HepG2 (cell line): ENCODE data around the gene SMC6. TPM values are rescaled to one million over a fixed set of nuclear protein-coding genes. Genes with fewer than 3 reads are reported as not detected.

Experiments used
- ATAC-seq: fragments of 200-7000 bp; cut with Tn5 transposase; 3 replicates; pipeline ENCODE4 v1.9.1; 2020; ENCODE audit warnings: mild to moderate bottlenecking, moderate library complexity
- BruUV-seq: library from RNA; stranded (reverse); fragments of 400-500 nt; replicated peaks from 2 replicates; lab custom pipeline; 2021; lab: Mats Ljungman, UMichigan
- CTCF ChIA-PET: fragments of 300-600 bp; formaldehyde crosslinking; extraction: SDS; loops from one replicate; lab custom pipeline; 2021; ENCODE audit warnings: low total read pairs, inconsistent platforms, low intra/inter-chr PET ratio; lab: Yijun Ruan, JAX
- POLR2A ChIA-PET: fragments of 350-600 bp; sonication (Branson Sonifier 250); formaldehyde crosslinking; loops from one replicate; lab custom pipeline; 2020; ENCODE audit warnings: antibody characterized with exemption, inconsistent platforms; lab: Yijun Ruan, JAX
- DNase-seq: peaks from one replicate; pipeline ENCODE4 v3.0.0-alpha.2; 2015; ENCODE audit warnings: low spot score
- FAIRE-seq: peaks from 3 replicates; lab custom pipeline; 2011; peaks lifted over from hg19 to GRCh38; lab: Jason Lieb, UNC
- H2AFZ ChIP-seq: one replicate; pipeline ENCODE4 v1.6.1; 2011; ENCODE audit warnings: low read length, inconsistent platforms
- H3K27ac ChIP-seq: fragments of 300-600 bp; 3 replicates; pipeline ENCODE4 v1.8.0; 2011; ENCODE audit warnings: mixed run types, mild to moderate bottlenecking, mixed read lengths, low read length, inconsistent platforms; ENCODE audit not compliant: insufficient read depth; ENCODE audit errors: extremely low read length
- H3K27me3 ChIP-seq, 2 experiments: fragments of 200-600 bp in 1 of 2; 2 replicates in 1 of 2; 3 replicates in 1 of 2; pipeline versions ENCODE4 v1.6.0 to v1.8.0; 2011; ENCODE audit warnings: low read length in 2 of 2, mild to moderate bottlenecking in 2 of 2, moderate library complexity in 2 of 2, inconsistent platforms in 1 of 2; ENCODE audit not compliant: insufficient read depth in 2 of 2, control insufficient read depth in 1 of 2
- H3K36me3 ChIP-seq, 2 experiments: fragments of 200-600 bp in 1 of 2; replicated peaks in 1 of 2; 2 replicates in 1 of 2; 3 replicates in 1 of 2; pipeline versions ENCODE4 v1.5.1 to v1.8.0; 2011; ENCODE audit warnings: low read length in 2 of 2, inconsistent platforms in 1 of 2; ENCODE audit not compliant: insufficient read depth in 2 of 2, control insufficient read depth in 1 of 2
- H3K4me1 ChIP-seq: 2 replicates; pipeline ENCODE4 v1.5.1; 2012; ENCODE audit warnings: low read length, inconsistent platforms; ENCODE audit not compliant: insufficient read depth
- H3K4me2 ChIP-seq: 2 replicates; pipeline ENCODE4 v1.6.0; 2011; ENCODE audit warnings: low read depth, low read length, inconsistent platforms
- H3K4me3 ChIP-seq, 3 experiments: fragments of 200-600 bp in 1 of 3; sonication (generic), shearing (Covaris generic) in 1 of 3; replicated peaks in 1 of 3; 2 replicates each; pipeline ENCODE4 v1.5.1; 2011 to 2016; ENCODE audit warnings: low read length in 3 of 3, inconsistent platforms in 2 of 3, low read depth in 2 of 3, mild to moderate bottlenecking in 2 of 3, control low read depth in 1 of 3, mixed read lengths in 1 of 3; ENCODE audit not compliant: insufficient read depth in 1 of 3
- H3K79me2 ChIP-seq: one replicate; pipeline ENCODE4 v1.6.1; 2011; ENCODE audit warnings: low read length, inconsistent platforms; ENCODE audit not compliant: insufficient read depth
- H3K9ac ChIP-seq: 2 replicates; pipeline ENCODE4 v1.6.0; 2011; ENCODE audit warnings: mild to moderate bottlenecking, low read depth, low read length, inconsistent platforms; ENCODE audit not compliant: insufficient read depth
- H3K9me3 ChIP-seq: 2 replicates; pipeline ENCODE4 v1.5.1; 2012; ENCODE audit warnings: mild to moderate bottlenecking, low read length
- H4K20me1 ChIP-seq: 2 replicates; pipeline ENCODE4 v1.6.0; 2011; ENCODE audit warnings: inconsistent platforms, mild to moderate bottlenecking, low read length, moderate library complexity; ENCODE audit not compliant: insufficient read depth
- BORCS8-MEF2B ChIP-seq: sonication (generic); formaldehyde crosslinking; IDR thresholded peaks from 2 replicates; pipeline ENCODE4 v1.8.0; 2022; ENCODE audit warnings: mild to moderate bottlenecking, missing genetic modification reagents
- CC2D1A ChIP-seq: sonication (generic); formaldehyde crosslinking; IDR thresholded peaks from 2 replicates; pipeline ENCODE4 v1.8.1; 2023; ENCODE audit warnings: mild to moderate bottlenecking, missing genetic modification reagents
- EHMT2 ChIP-seq: fragments of 200-600 bp; sonication (generic); IDR thresholded peaks from 2 replicates; pipeline ENCODE4 v1.7.0; 2017; ENCODE audit warnings: antibody characterized with exemption, low read depth, low read length, borderline replicate concordance
- FOSL2 ChIP-seq: sonication (generic); formaldehyde crosslinking; IDR thresholded peaks from 2 replicates; pipeline ENCODE4 v1.4.0; 2020; ENCODE audit warnings: missing genetic modification reagents
- KLF12 ChIP-seq: sonication (generic); formaldehyde crosslinking; IDR thresholded peaks from 2 replicates; pipeline ENCODE4 v1.4.0; 2020; ENCODE audit warnings: missing genetic modification reagents, borderline replicate concordance
- TFE3 ChIP-seq: IDR thresholded peaks from 2 replicates; pipeline ENCODE4 v1.6.1; 2016
- THAP7 ChIP-seq: sonication (generic); formaldehyde crosslinking; IDR thresholded peaks from 2 replicates; pipeline ENCODE4 v1.8.1; 2023; ENCODE audit warnings: mild to moderate bottlenecking, missing genetic modification reagents
- YY1 ChIP-seq: IDR thresholded peaks from 2 replicates; pipeline ENCODE4 v1.6.1; 2011; ENCODE audit warnings: low read length, low read depth, moderate library complexity, mild to moderate bottlenecking; ENCODE audit not compliant: insufficient read depth, insufficient replicate concordance
- WGBS: methylation state at CpG from one replicate; pipeline ENCODE4 v1.1.6; 2017; ENCODE audit warnings: low lambda C conversion rate; 5-methylcytosine and 5-hydroxymethylcytosine counted together
- in situ Hi-C: cut with HindIII; loops from 2 replicates; pipeline ENCODE4 v1.10.0; 2017; ENCODE audit warnings: low pct_unique_long_range_greater_than_20kb; ENCODE audit not compliant: extremely low pct_ligation_motif_present
- intact Hi-C: fragments of 100-400 bp; cut with micrococcal nuclease; formaldehyde crosslinking; loops from one replicate; pipeline ENCODE4 v1.10.0; 2022; ENCODE audit not compliant: unreplicated experiment
- polyA plus RNA-seq, 8 experiments: library from polyadenylated mRNA; depleted of rRNA in 3 of 8; stranded (reverse) in 7 of 8; unstranded in 1 of 8; fragments of >200 nt; fragmentation: Illumina TruSeq in 4 of 8; extraction: Trizol in 4 of 8; gene quantifications; 2 replicates each; pipeline versions ENCODE4 v1.2.1 to v1.2.3, GENCODE V29; 2011 to 2016; ENCODE audit warnings: low read depth in 4 of 8, missing spikeins in 1 of 8, mixed read lengths in 1 of 8; ENCODE audit not compliant: insufficient read depth in 1 of 8
- total RNA-seq, 5 experiments: library from RNA; depleted of rRNA; stranded (reverse); fragments of >200 nt; fragmentation: Illumina TruSeq; extraction: Trizol; gene quantifications; 2 replicates each; pipeline ENCODE4 v1.2.3, GENCODE V29; 2016; ENCODE audit warnings: low read depth in 1 of 5

Gene SMC6
- total and polyA plus RNA-seq, 2 of the 13 experiments (the other 11 are each of a cell fraction or from before 2014, with no cell fraction given) = 18.9 to 55.3 TPM

GRCh38 chr2:17683981-17684380 is 69.6 kb downstream of the SMC6 start (continued):
- TF ChIP-seq TFE3 (CRISPR knock-in tag) = no peak
- TF ChIP-seq YY1 = no peak
- TF ChIP-seq EHMT2 = no peak
- TF ChIP-seq BORCS8-MEF2B (CRISPR knock-in tag) = no peak
- no peak for TF ChIP-seq FOSL2 (CRISPR knock-in tag)
- TF ChIP-seq CC2D1A (CRISPR knock-in tag) = no peak
- no peak for TF ChIP-seq THAP7 (CRISPR knock-in tag)

GRCh38 chr2:17682098-17682857 is 71.3 kb downstream of the SMC6 start:
- no peak for FAIRE-seq
- in situ Hi-C loops = no loop called here
- ChIA-PET POLR2A (no interaction called here), CTCF (no interaction called here)
- H4K20me1 ChIP-seq = no peaks in the 10 kb centered on the region
- H2AFZ ChIP-seq = no peak overlapping the region
- WGBS = 97% methylated on average over 6 of the region's 6 CpGs
- H3K79me2 ChIP-seq = no peaks in the 10 kb centered on the region
- intact Hi-C loops = no loop called here
- H3K9ac ChIP-seq = no peak overlapping the region
- no peak for TF ChIP-seq KLF12 (CRISPR knock-in tag)
- no TSS peak for BruUV-seq
- H3K36me3 ChIP-seq = peaks cover 12 to 74% of the 10 kb centered on the region in 2 experiments
- H3K4me3 ChIP-seq = no peak overlapping the region
- no peaks in the 10 kb centered on the region for H3K4me1 ChIP-seq
- ATAC-seq = no peak
- H3K9me3 ChIP-seq = no peaks in the 10 kb centered on the region
- no peak overlapping the region for H3K4me2 ChIP-seq
- H3K27ac ChIP-seq = no peak overlapping the region
- H3K27me3 ChIP-seq = no peaks in the 10 kb centered on the region
- DNase-seq = no peak
